LoVo (cell line): ENCODE measurements around the gene SNX12.
A peak's percentile ranks its signal among the peaks of the same experiment; 100 is the strongest.

Source experiments
- DNase-seq: peaks from one replicate; pipeline ENCODE4 v3.0.0-alpha.2; 2016; ENCODE audit warnings: low spot score

The SNX12 gene

DNA sequence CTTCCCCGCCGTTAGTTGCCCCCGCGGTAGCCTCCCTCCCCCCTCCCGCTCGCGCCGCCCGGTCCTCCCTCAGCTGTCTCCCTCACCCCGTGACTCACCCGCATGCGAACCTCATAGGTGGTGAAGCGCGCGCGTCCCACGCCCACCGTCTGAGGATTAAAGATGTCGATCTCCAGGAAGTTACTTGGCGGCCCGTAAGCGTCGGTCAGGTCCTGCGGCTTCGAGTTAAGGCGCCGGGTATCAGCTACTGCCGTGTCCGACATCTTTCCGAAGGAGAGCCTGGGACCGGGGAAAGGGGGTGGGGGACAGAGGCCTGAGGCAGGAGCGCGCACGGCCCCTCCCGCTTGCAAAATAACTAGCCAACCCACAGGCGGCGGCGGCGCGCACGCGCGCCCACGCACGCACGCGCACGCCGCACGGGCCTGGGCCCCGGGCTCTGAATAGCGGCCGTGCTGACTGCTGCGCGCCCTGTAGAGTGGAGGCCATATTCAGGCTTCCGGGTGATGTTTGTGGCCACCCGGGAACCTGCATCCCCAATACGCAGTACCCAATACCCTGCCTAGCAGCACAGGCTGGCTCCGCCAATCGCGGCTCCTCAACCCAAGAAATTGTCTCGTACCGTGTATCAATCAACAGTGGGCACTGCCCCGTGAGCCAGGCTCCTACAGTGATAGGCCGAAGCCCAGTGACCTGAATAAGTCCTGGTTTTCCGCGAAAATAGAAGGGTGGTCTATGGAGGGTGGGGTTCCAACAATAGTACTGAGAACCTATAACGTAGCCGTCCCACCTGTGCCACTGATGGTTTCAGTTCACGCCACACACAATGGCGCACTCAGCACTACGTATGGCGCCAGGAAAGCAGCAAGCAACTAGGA, at the start of gene SNX12:
Gene SNX12 (minus strand): TSS at position 291 of the 875 bp plus-strand sequence. CDS start 28 bp downstream, at position 263.
- DNase-seq, result peak; percentile 81

DNA sequence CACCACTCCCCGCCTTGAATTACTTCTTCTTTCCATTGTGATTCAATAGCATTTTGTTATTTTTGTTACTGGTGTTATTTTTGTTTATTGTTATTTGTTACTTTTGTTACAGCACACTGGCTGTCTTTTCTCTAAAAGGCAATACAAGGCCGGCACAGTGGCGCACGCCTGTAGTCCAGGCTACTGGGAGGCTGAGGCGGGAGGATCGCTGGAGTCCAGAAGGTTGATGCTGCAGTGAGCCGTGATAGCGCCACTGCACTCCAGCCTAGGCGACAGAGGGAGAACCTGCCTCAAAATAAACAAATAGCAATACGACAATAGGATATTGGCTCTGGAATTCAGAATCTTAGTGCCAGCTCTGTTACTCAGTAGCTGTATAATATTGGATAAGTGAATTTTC, 49.2 kb upstream of the SNX12 start:
- DNase-seq, result no peak

DNA sequence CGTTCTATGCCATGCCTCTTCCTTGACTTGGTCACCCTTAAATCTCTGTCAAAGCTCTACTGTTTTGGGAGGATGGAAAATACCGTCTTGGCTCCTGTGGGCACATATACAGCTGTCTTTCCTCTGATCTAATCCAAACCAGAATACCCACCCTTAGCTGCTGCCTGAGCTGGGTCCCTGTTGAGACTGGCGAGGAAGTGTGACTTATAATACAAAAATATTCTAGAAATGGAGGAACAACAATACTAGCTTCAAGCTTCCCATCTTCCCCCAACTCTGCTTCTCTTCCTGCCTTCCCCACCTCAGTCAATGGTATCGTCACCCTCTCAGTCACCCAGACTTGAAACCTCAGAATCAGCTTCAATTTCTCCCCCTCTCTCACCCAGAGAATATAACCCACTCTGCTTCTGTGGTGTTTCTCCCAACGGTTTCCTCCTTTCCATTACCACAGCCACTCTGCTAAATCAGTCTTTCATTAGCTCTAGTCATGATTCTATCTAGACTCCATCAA, 43.8 kb upstream of the SNX12 start:
- no peak for DNase-seq

DNA sequence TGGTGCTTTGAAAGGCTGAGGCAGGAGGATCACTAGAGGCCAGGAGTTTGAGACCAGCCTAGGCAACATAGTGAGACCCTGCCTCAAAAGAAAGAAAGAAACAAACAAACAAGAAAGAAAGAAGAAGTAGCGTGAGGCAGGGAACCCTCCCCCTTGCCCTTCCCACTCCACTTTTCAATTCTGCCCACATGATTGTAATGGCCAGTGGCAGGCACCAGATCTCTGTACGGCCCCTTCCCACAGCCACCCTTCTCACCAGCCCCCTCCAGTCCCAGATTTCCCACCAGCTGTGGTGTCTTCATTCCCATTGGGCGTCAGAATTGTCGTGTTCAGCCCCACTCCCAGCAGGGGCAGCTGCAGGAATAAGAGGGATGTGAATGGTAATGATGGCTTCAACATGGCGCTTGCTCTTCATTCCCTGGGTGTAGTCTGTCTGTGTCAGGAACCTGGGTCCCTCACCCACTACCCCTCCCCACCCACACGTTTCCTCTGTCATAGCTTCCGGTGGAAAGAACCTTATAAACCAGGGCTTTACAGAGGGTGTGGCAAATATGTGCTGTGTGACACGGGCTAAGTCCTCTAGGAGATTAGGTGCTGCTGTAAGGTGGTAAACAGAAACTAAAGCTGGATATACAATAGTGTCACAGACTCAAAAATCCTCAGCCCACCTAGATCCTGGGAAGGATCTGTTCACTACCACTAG, 43.2 kb upstream of the SNX12 start, which contains the start of gene IL2RG:
Gene IL2RG (minus strand): TSS at position 437 of the 703 bp plus-strand sequence. CDS start 38 bp downstream, at position 399.
- DNase-seq, result peak; percentile 42

DNA sequence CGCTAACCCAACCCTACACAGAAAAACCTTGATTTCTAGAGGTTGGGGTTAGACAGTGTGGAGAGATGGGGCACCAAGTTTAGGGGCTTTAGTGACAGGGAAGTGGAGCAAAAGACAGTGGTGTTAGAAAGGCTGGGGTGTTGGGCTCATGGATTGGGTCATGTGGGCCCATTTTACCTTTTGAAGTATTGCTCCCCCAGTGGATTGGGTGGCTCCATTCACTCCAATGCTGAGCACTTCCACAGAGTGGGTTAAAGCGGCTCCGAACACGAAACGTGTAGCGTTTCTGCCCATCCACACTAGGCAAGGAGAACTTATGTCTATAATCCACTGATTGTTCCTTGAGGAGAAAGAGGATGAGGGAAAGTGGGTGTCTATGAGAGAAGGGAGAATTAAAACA, 40.9 kb upstream of the SNX12 start:
- no peak for DNase-seq

DNA sequence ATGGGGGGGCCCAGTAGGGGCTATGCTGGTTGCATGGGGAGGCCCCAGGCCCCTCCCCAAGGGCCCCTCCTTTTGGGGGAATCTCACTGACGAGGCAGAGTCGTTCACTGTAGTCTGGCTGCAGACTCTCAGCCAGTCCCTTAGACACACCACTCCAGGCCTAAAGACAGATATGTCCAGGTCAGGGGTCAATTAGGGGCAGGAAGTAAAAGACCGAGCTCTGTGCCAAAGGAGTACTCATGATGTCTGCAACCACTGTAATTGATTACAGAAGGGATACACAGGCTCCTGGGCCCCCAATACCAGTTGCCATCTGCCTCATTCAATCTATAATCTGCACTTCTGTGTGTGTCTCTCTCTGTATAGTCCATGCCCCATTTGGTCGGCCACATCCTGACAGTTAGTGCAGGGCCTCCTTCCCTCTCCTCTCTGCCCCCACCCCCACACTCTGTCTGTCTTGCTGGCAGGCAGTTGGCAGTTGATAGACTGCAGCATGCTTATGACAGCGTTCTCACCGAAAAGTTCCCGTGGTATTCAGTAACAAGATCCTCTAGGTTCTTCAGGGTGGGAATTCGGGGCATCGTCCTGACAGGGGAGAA, 39.7 kb upstream of the SNX12 start:
- no peak for DNase-seq

DNA sequence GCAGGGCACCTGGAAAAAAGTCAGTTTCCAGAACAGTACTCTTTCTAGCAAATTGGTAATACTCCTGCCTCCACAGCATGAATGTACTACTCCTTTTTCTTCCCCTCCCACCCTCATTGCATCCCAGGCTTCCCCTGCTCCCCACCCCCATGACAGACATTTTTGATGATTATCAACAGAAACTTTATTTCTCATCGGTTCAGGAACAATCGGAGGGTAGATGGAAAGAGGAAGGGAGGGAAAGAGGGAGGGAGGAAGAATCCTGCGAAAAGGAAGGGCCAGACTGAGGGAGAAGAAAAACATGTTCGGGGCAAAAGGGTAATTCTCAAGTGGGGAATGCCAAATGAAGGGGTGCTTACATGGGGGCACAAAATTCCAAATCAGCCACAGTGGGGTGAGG, 39.1 kb upstream of the SNX12 start:
- no peak for DNase-seq

DNA sequence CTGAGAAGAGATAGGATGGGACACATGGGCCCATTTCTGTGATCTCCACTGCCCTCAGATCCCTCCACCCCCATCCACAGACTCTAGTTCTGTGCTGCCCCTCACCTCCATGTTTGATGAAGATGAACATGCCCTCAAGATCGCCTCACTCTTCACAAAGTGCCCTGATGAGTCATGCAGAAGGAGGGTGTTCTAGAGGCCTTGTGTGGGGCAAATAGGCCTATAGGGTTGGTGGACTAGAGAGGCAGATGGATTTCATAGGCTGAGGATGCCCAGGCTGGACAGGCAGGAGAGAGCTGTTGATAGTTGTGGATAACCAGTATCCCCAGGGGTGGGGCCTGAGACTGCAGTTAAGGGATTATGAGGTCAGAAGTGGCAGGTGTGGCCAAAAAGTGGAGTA, 38.3 kb upstream of the SNX12 start, which contains the start of gene CXorf65:
Gene CXorf65 (minus strand): TSS at position 314 of the 400 bp plus-strand sequence. CDS start 184 bp downstream, at position 130.
- no peak for DNase-seq

DNA sequence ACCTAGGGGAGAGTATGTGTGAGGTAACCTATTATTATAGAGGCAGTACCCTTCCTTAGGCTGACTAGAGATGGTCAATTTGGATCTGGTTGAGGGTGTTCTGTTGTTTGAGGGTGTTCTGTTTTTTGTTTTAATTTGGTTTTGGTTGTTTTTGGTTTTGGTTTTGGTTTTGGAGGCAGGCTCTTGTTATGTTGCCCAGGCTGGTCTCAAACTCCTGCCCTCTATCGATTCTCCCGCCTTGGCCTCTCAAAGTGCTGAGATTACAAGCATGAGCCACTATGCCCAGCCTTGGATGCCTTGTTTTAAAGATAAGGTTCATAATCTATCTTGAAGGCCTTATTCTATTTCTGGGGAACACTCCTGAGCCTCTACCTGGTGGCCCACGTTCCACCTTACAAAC, 37.5 kb upstream of the SNX12 start:
- DNase-seq, result no peak

DNA sequence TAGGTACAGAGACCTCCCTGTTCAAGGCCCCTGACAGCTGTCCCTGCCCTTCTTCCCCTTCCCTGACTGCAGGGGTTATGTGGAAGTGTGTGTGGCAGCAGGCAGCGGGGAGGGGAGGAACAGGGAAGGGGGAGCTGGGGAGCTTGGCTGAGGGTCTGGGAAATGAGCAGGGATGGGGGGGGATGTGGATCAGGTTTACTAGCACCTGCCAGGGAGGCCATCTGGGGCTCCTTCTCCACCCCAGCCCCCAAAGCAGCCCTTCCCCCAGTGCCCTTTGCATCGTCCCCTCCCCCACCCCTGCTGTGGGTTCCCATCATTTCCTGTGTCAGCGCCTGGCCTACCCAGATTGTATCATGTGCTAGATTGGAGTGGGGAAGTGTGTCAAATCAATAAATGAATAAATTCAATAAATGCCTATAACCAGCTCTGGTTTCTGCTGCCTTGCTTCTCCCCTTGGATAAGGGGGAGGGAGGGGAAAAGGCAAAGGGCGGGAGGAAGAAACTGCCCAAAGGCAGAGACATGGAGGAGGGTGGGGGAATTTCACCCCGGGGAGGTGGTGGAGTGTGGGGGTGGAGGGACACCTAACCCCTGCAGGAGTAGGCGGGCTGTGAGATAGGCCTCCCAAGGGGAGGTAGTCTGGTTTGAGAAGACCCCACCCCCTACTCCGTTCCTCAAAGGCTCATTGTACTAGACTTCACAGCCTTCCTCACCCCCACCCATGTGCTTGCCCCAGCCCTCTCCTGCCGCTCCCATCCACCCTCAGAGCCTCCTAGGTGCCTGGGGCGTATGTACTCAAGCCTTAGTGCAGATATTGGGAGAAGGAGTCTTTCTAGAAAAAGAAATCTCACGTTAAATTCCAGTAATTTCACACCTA, 35.2 kb upstream of the SNX12 start:
- no peak for DNase-seq

DNA sequence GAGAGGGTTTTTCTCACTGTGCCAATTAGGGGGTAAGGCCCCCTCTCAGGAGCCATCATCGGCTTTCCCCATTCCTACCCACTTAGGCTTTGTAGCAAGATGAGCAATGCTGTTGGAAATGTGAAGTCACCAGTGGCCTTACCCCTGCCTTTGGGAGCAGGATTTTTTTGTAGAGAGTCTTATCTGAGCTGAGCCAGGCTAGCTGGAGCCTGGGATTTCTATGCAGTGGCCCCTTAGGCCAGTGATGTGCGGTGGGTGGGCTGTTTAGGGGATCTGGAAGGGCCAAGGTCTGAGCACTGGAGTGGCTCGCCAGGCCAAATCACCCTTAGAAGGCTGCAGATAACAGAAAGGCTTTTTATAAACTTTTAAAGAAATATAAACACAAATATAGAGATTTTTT, 34.2 kb upstream of the SNX12 start:
- no peak for DNase-seq

DNA sequence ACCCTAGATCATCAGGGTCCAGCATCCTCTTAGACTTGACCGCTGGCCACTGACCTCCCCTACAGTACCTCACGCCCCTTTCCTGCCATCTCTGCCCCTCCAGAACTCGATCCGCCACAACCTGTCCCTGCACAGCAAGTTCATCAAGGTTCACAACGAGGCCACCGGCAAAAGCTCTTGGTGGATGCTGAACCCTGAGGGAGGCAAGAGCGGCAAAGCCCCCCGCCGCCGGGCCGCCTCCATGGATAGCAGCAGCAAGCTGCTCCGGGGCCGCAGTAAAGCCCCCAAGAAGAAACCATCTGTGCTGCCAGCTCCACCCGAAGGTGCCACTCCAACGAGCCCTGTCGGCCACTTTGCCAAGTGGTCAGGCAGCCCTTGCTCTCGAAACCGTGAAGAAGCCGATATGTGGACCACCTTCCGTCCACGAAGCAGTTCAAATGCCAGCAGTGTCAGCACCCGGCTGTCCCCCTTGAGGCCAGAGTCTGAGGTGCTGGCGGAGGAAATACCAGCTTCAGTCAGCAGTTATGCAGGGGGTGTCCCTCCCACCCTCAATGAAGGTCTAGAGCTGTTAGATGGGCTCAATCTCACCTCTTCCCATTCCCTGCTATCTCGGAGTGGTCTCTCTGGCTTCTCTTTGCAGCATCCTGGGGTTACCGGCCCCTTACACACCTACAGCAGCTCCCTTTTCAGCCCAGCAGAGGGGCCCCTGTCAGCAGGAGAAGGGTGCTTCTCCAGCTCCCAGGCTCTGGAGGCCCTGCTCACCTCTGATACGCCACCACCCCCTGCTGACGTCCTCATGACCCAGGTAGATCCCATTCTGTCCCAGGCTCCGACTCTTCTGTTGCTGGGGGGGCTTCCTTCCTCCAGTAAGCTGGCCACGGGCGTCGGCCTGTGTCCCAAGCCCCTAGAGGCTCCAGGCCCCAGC, 32.7 kb upstream of the SNX12 start:
- no peak for DNase-seq

DNA sequence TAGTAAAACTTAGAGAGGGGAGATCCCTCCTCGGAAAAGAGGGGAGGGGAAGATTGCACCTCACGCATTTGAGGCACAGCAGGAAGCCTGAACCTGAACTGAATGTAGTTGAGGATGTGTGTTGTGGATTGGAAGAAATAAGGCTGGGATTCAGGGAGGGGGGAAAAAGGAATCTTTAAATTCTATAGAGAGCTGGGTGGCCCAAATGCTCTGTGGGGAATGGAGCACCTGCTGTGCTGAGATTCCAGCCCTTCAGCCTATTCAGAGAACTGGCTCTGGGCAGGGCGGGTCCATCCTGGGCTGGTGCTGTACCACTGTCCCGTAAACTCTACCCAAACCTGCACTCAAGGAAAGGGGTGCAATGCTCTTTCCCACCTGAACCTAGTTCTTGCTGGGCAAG, 31.6 kb upstream of the SNX12 start:
- DNase-seq, result no peak

DNA sequence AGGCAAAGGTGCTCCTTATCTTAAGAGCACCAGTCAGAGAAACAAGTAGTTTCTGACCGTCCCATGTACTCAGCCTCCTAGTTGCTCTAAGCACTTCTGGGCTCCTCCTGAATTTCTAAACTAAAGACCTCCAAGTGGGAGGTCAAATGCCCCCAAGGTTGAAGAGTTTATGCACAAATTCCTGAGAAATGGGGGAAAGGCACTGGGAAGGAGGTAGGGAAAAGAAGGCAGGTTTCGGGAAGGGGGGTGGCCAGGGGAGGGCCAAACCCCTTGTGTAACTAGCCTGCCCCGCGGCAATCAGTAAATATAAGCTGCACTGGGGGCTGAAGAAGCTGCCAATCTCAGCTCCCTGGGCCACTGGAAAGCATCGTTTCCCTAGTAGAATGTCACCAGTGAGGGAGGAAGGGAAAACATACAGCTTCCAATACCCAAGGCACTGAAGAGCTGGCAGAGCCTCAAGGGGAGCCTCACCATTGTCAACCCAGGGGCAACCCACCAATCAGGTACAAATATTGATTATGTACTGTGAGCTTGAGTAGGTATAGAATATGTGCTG, 30.9 kb upstream of the SNX12 start:
- no peak for DNase-seq

DNA sequence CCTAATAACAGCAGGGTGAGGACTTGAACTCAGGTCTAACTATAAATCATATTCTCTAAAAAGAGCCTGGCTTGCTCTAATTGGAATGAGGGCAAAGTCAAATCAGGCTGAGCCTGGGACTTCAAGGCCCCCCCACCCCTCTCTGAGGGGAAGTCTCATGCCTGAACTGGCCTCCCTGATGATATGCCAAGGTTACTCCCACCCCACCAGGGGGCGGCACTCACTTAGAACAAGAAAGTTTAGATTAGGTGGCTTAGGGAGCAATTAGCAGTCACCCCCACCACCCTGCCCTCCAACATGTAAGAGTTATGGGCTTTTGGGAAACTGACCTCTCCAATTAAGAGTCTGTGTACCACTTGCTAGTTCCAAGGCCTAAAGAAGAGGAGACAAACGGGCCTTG, 30.2 kb upstream of the SNX12 start:
- no peak for DNase-seq

DNA sequence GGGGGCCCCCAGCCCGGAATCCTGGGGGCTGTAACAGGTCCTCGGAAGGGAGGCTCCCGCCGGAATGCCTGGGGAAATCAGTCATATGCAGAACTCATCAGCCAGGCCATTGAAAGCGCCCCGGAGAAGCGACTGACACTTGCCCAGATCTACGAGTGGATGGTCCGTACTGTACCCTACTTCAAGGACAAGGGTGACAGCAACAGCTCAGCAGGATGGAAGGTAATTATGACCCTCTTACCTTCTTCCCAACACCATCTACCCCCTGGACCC, 28.6 kb upstream of the SNX12 start:
- no peak for DNase-seq

DNA sequence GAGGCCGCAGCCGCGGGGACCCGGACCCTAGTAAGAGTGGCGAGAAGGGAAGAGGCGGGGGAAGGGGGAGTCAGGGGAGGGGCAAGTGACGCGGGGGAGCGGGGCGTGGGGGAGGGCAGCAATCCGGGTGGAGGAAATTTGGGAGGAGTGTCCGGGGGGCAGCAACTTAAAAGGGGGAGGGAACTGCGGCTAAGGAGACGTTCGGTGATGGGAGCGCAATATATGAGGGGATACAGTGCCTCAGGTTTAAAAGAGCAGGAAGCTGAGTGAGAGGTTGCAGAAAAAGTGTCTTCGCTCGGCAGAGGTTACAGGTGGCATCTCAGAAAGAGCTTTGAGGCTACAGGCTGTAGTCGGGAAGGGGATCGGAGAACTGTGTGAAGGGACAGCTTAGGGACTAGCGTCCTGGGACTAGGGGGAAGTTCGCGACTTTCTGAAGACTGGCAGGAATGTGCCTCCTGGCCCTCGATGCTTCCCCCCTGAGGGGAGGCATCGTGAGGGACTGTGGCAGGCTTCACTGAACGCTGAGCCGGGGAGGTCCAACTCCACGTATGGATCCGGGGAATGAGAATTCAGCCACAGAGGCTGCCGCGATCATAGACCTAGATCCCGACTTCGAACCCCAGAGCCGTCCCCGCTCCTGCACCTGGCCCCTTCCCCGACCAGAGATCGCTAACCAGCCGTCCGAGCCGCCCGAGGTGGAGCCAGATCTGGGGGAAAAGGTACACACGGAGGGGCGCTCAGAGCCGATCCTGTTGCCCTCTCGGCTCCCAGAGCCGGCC, 28.0 kb upstream of the SNX12 start:
- DNase-seq, result no peak

DNA sequence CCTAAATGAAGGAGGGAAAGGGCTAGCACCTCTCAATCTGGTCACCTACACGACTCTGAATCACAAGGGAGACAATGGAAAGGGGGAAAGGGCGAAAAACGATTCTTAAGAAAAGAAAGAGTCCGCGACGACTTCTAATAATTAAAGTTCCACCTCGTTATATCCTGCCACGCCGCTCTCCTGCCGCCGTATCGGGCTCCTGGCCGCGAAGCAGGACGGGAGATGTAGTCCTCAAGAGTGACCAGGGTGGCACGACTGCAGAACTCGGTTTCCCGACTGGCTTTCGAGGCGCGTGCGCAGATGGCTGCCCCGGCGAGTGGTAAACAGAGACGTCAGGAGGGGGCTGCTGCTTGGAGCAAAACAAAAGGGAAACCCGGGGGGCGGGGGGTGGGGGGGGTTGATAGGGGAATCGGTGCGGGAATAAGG, 27.4 kb upstream of the SNX12 start, which contains the start of gene FOXO4:
Gene FOXO4 (plus strand): TSS at position 297 of the 426 bp plus-strand sequence. CDS start 678 bp downstream, outside the sequence.
- peak; percentile 76 for DNase-seq

DNA sequence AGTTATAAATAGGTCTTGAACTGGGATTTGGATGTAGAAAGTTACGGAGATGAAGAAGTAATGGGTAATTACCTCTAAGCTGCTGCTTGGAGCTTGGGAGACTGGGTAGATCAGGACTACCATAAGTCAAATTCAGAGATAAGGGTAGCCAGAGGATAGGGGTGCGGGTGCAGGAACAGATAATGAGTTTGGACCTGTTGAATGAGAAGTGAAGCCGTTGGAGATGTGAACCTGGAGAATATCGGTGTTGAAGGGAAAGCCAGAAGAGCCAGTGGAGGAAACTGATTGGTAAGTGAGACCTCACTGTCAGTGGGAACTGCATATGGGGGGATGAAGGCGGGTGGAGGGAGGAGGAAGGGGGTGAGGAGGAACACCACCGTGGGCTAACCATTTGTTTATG, 26.9 kb upstream of the SNX12 start:
- no peak for DNase-seq
